GM19372 (cell line): ENCODE data around the gene SMIM15.

Source experiments
- ATAC-seq: cut with Tn5 transposase; IDR thresholded peaks from one replicate; pipeline ENCODE4 v1.9.1; 2021; ENCODE audit warnings: mild to moderate bottlenecking, low read depth, moderate library complexity; ENCODE audit not compliant: unreplicated experiment

The SMIM15 gene

GRCh38 chr5:61162832-61163567 lies 732 bp upstream of the SMIM15 start:
- no peak for ATAC-seq

GRCh38 chr5:61160497-61160896 lies 1.8 kb downstream of the SMIM15 start:
- no peak for ATAC-seq

- no peak for ATAC-seq
Observed at GRCh38 chr5:61159836-61160235, 2.4 kb downstream of the SMIM15 start.

GRCh38 chr5:61159070-61159469 lies 3.2 kb downstream of the SMIM15 start:
- no peak for ATAC-seq

GRCh38 chr5:61151893-61152292 lies 10.4 kb downstream of the SMIM15 start:
- no peak for ATAC-seq

- ATAC-seq = no peak
Observed at GRCh38 chr5:61148515-61148914, 13.8 kb downstream of the SMIM15 start.

GRCh38 chr5:61142811-61143210 lies 19.5 kb downstream of the SMIM15 start:
- no peak for ATAC-seq

GRCh38 chr5:61142391-61142790 lies 19.9 kb downstream of the SMIM15 start:
- no peak for ATAC-seq

- ATAC-seq = no peak
Observed at GRCh38 chr5:61141801-61142200, 20.5 kb downstream of the SMIM15 start.

- no peak for ATAC-seq
Observed at GRCh38 chr5:61139931-61140330, 22.3 kb downstream of the SMIM15 start.

GRCh38 chr5:61139094-61139873 lies 23.0 kb downstream of the SMIM15 start:
- no peak for ATAC-seq

- ATAC-seq = no peak
Observed at GRCh38 chr5:61137835-61138234, 24.4 kb downstream of the SMIM15 start.

- no peak for ATAC-seq
Observed at GRCh38 chr5:61132559-61132958, 29.7 kb downstream of the SMIM15 start.

GRCh38 chr5:61130289-61130688 lies 32.0 kb downstream of the SMIM15 start:
- no peak for ATAC-seq

GRCh38 chr5:61123145-61123544 lies 39.1 kb downstream of the SMIM15 start:
- ATAC-seq = no peak

- no peak for ATAC-seq
Observed at GRCh38 chr5:61120534-61120933, 41.7 kb downstream of the SMIM15 start.

- ATAC-seq = no peak
Observed at GRCh38 chr5:61119066-61119465, 43.2 kb downstream of the SMIM15 start.

- ATAC-seq = no peak
Observed at GRCh38 chr5:61115968-61116367, 46.3 kb downstream of the SMIM15 start.

- ATAC-seq = no peak
Observed at GRCh38 chr5:61114441-61114840, 47.8 kb downstream of the SMIM15 start.
